ENCODE measurements around the gene PLEKHH2.

The PLEKHH2 gene

DNA sequence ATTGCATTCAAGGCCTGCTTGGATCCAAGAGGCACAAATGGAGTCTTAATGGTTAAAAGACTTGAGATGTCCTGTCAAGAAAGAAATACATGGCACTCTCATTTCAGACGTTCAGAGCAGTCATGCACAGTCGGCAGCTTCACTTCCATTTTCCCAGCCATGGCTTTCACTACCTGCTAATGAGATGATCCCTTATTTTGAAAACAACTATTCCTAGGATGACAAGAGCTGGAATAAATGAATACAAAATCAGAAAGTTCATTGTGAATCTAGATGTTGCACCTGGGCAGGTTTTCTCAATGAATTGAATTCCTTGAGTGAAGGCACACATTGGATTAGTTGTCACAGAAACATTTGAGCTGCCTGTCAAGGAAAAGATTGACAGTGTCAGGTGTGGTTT, 175.9 kb downstream of the PLEKHH2 start:
- DNase-seq (ENCODE audit: low spot score), result no peak

- no peak for DNase-seq (ENCODE audit: low spot score)
Measured at GRCh38 chr2:43814711-43815110, 177.7 kb downstream of the PLEKHH2 start.
